ENCODE results near the gene ILKAP. TPM values are rescaled to one million over a fixed set of nuclear protein-coding genes. Genes with fewer than 3 reads are reported as not detected.
A peak's percentile ranks its signal among the peaks of the same experiment; 100 is the strongest.

Gene ILKAP
- total RNA-seq, 1 donor from 2014 or later: 19.6 TPM

DNA sequence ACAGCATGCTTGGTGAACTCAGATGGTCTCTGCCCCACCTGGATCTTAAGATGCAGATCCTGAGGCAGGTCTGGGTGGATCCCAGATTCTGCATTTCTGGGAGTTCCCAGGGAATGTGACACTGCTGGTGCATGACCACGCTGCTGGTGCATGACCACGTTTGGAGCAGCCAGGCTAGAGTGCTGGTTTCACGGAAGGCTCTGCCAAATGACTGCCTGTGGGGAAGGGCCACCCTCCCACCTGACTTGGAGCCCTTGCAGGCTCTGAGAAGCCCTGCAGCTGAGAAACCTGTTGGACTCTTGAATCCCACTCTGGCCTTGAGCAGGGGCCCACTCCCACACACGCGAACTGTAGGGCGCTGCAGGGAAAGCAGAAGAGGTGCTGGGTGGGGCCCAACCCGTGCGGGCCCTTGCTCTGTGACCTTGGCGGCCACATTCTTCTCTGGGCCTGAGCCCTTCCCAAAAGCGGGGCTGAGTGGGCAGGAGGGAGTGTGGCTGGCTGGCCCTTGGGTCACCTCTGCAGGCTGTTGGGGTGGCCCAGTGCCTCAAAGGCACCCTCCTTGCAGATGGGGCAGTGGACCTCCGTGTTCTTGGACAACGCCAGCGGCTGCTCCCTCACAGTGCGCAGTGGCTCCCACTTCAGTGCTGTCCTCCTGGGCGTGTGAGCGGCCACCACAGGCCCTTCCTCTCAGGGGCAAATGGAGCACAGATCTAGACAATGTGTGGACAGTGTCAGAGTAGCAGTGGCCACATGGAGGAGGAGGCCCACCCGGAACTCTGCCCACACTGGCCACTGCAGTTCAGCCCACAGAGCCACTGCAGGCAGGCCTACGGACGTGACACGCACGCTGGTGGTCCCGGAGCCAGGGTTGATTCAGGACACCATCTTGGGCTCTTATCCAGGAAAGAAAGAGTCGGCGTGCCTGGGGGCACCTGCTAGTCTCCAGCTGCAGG lies 36.8 kb downstream of the ILKAP start:
- no peak for DNase-seq (ENCODE audit: low read depth in 2 of 2)

DNA sequence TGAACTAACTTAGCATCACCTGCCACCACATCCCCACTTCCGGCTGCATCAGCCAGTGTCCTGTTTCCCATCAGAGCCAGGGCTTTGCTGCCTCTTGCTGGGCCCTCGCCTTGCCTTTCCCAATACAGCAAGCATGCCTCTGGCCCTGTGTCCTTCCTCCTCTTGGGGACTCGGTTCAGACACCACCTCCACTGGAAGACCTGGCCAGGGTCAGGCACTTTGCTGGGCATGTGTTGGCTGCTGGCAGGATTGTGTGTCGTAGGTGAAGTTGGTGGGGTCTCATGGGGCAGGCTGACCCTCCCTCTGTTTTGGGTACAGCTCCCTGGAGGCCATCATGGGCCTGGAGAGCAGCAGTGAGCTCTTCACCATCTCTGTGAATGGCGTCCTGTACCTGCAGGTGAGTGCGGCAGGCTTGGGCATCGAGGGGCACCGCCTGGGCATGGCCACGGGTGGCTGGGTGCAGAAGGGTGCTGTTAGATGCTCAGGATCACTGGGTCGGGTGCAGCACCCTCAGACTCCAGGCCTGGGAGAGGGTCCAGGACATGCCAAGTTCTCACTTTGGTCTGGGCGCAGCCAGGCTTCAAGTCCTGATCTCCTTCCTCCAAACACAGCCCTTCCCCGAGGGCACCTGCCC lies 38.1 kb downstream of the ILKAP start:
- no peak for DNase-seq (ENCODE audit: low read depth in 2 of 2)

DNA sequence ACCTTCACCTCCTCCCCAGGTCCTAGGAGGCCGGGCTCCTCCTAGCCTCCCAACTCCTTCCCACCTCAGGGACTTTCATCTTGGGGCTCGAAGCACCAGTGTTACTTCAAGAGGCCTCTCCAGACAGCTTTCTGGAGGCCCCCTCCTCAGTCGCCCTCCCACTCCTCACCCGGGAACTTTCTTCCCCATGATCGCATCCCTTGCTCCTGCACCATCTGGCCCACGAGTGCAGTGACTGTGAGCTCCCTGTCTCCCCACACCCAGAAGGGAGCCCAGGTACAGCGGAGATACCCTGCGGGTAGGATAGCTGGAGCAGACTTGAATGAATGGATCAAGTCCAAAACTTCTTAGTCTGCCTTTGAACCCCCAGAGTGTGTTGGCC lies 38.6 kb downstream of the ILKAP start:
- no peak for DNase-seq (ENCODE audit: low read depth in 2 of 2)

DNA sequence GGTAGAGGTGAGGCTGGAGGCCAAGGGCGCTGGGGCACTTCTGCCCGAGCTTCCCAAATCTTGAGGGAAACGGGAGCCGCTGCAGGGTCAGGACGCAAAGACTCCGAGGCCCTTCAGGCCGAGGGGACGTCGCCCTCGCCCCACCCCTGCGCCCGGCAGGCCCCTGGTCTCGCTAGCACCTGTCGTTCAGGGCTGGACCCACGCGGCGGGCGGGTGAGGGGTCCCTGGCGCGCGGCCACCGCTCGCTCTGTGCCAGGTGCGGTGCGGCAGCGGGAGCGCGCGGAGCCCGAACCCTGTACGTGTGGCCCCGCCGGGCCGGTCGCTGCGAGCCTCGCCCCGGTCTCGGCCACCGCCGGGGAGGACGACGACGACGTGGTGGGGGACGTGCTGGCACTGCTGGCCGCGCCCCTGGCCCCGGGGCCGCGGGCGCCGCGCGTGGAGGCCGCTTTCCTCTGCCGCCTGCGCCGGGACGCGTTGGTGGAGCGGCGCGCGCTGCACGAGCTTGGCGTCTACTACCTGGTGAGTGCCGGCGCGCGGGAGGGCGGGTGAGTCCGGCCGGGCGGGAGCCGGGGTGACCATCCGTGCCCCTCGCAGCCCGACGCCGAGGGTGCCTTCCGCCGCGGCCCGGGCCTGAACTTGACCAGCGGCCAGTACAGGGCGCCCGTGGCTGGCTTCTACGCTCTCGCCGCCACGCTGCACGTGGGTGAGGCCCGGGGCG lies 39.9 kb downstream of the ILKAP start:
- DNase-seq (ENCODE audit: low read depth in 2 of 2): peak in 1 of 2 donors; percentile 30

DNA sequence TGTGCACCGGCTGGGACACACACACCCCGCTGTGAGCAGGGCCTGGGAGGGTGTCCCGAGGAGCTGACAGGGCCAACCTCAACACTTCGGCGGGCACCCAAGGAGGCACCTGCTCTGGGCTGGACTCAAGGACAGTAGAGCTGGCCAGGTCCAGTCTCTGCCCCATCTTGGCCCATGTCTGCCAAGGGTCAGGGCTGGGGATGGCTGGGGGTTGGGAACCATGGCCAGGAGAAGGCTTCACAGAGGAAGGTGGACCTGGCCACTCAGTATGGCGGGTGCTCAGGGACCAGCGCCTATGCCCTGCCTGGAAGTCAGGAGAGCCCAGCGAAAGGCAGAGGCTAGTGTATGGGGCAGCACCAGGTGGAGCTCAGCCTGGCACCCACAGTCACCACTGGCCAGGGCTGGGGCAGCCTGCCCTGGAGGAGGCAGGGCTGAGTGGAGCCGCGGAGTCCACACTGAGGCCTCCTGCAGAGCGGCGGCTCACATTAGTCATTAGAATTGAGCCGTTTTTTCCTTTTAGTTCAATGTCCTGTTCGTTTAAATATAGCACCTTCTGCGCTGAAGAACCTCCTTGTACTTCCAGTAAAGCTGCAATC lies 40.6 kb downstream of the ILKAP start:
- DNase-seq (ENCODE audit: low read depth in 2 of 2): no peak

DNA sequence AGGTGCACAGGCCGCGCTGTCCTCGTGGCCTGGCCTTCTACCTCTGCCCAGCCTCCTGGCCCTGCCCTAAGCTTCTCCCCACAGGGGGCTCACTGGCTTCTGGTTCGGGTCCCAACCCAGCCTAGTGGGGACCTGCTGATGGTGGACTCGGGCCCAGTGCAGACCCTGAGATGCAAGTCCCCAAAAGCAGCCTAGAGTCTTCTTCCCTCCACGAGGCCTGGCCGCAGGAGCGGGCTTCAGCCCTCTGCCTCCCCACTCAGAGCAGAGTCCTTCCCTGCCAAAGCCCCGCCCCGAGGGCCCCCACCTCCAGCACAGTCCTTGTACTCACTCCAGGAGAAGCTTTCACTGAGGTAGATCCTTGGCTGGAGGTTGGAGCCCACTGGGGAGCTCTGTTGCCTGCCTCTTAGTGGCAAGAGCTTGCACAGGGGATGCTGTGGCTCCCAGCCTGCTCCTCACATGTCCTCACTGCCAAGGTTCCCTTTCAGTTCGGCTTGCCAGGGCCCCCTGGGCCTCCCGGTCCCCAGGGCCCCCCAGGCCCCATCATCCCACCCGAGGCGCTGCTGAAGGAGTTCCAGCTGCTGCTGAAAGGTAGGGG lies 41.1 kb downstream of the ILKAP start:
- DNase-seq (ENCODE audit: low read depth in 2 of 2): no peak

DNA sequence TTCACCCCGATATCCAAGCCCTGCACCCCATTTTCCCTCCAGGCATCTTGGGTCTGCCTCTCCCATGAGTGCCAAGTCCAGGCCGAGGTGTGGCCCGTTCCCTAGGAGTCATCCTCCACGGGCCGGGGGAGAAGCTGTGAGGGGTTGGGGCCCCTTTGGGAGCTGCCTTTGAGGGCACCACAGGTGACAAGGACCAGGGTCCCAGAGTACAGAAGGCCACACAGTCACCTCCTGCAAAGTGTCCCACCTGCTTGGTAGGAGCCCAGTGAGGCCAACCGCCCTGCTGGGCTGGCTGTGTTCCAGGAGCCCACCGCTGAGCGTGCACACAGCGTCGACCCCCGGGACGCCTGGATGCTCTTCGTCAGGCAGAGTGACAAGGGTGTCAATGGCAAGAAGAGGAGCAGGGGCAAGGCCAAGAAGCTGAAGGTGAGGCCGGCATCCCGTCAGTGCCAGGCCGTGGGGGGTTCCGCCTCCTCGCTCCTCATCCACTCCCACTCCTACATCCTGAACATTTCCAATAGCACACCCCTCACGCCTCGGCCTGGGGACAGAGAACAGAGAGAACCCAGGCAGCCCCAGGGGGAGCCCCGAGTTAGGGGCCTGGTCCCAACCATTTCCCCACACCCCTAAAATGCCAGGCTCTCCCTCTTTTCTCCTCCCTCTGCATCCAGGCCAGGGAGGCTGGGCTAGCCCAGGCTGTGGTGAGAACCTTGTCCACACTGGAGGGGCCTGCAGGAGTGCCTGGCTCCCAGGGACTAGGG lies 42.0 kb downstream of the ILKAP start:
- DNase-seq (ENCODE audit: low read depth in 2 of 2): no peak

DNA sequence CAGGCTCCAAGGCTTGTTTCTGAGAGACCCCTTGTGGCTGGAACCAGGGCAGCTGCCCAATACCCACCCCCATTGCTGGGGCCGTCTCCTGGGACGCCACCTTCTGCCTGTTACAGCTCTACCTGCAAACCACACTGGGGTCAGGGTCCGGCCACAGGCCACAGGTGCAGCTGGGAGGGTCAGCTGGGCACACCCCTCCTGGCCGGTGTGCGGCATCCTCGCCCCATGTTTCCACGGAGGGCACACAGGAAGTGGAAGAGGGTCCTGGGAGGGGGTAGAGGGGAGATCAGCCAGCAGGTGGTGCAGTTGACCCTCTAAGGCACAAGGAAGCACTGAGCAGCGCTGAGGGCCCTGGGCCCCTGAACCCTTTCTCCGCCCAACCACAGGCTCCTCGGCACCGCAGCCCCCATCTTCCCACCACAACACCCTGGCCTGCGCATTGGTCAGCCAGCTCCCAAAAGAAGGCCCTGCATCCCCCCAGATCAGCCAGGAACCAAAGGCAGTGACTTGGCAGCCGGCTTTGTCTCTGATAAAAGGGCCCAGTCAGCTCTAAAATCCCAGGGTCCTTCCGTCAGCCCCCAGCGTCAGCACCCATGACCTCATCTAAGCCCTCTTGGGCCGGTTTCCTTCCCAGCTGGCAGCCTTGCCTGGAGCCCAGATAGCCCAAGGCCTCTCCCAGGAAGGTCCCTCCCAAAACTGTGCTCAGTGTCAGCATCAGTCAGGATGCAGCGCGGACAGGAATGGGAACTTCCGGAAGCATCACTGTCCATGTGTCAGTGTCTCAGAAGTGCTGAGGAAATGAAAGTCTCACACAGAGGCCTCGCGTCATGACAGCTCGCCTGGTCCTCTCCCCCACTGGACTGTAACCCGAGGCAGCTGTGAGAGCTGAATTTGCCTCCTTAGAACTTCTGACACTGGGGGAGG lies 43.0 kb downstream of the ILKAP start:
- peak in 1 of 2 donors; percentile 71 for DNase-seq (ENCODE audit: low read depth in 2 of 2)

DNA sequence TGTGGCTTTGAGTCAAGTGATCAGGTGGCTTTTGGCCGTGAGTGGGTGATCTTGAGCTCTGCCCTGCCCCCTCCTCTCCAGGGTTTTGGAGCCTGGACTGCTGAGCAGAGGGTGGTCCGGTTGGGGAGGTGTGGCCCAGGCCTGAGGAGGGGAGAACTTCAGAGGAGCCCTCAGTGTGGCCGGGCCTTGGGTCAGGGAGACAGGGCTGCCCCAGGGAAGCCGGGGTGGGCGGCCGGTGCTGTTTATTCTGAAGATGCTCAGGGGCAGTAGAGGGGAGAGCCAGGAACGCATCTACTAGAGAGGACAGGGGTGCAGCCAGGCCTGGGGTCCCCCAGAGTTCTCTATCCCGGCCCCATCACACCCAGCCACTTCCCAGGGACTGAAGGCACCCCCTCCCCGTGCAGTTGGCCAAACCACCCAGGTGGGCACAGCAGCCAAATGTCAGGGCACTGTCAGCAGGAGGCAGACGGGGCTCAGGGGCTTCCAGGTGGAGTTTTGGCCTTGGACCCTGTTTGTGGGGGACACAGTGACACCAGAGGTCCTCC lies 43.8 kb downstream of the ILKAP start:
- DNase-seq (ENCODE audit: low read depth in 2 of 2): no peak

DNA sequence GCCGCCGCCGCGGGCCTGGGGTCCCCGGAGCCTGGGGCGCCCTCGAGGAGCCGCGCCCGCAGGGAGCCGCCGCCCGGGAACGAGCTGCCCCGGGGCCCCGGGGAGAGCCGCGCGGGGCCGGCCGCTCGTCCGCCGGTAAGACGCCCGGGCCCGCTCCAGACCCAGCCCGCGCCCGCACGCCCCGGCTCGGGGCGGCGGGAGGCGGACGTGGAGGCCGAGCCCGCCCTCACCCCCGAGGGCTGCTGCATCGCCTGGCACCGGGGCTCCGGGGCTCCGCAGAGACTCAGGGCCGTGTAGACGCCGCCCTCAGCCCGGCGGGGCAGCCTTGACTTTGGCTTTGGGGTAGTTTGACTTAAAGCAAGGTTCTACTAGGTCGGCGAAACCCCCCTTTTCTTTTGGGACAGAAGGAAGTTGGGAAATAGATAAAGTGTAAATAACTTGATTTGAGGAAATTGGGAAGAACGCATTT lies 44.4 kb downstream of the ILKAP start:
- DNase-seq (ENCODE audit: low read depth in 2 of 2): no peak

DNA sequence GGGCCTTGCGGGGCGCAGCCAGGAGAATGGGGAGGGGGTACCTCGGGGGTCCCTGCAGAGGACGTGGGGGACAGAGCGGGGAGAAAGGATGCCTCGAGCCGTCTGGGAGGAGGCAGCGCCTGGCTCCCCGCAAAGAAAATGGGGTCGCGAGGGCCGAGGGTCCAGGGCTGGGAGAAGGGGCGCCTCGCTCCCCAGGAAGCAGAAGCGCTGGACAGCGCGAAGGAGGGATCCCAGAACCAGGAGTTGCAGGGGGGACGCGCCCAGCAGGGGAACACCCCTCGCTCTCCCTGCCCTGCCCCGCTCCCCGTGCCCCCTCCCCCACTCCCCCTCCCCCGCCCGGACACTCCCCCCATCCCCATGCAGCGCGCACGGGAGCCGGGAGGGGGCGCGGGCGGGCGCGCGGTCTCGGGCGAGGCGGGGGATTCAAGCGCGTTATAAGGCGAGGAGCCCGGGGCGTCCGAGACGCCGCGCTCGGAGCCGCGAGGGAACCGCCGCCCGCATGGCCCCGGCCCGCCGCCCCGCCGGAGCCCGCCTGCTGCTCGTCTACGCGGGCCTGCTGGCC lies 44.9 kb downstream of the ILKAP start, which contains the start of gene ERFE:
Gene ERFE (plus strand): TSS at position 462 of the 562 bp plus-strand sequence. CDS start 38 bp downstream, at position 500.
- DNase-seq (ENCODE audit: low read depth in 2 of 2): peak; percentile 36 to 48

DNA sequence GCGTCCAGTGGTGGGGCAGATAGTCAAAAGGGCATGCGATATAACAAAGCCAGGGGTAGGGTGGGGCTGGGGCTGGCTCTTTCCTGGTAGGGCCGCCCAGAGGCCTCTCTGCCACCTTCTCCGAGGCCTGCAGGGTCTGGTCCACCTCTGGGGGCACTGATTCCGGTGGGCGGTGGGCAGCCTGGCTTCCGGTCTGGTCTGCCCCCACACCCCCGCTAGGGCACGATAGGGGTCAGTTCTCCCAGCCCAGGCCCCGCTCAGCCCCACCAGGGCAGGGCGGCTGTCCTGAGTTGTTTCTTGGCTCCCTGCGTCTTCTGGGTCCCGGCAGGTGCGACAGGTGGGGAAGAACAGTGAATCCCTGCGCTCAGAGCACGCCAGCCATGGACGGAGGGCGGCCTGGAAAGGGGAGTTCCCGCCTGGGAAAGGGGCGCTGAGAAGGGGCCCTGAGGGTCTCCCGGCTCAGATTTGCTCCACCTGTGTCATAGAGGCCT lies 45.4 kb downstream of the ILKAP start:
- DNase-seq (ENCODE audit: low read depth in 2 of 2): no peak

DNA sequence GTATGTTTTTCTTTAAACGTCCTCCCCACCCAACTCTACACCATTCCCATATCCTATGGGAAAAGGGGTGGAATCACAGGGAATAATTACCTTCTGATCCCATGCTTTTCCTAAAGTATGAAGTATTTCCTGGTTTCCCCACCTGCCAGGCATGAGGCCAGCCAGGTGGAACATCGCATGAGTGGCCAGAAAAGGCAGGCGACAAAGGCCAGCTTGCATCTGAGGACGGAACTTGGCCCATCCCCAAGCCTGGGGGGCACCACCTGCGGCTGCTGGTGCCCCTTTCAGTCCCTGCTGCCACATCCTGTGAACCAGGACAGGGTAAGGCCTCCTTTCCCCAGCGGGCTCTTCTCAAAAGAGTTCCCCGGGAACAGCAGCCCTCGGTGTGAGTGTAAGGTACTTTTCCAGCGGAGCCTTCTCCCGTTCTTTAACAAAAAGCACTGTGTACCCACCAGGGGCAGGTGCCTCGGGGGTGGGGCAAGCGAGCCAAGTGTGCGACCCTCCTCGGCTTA lies 45.9 kb downstream of the ILKAP start:
- no peak for DNase-seq (ENCODE audit: low read depth in 2 of 2)

DNA sequence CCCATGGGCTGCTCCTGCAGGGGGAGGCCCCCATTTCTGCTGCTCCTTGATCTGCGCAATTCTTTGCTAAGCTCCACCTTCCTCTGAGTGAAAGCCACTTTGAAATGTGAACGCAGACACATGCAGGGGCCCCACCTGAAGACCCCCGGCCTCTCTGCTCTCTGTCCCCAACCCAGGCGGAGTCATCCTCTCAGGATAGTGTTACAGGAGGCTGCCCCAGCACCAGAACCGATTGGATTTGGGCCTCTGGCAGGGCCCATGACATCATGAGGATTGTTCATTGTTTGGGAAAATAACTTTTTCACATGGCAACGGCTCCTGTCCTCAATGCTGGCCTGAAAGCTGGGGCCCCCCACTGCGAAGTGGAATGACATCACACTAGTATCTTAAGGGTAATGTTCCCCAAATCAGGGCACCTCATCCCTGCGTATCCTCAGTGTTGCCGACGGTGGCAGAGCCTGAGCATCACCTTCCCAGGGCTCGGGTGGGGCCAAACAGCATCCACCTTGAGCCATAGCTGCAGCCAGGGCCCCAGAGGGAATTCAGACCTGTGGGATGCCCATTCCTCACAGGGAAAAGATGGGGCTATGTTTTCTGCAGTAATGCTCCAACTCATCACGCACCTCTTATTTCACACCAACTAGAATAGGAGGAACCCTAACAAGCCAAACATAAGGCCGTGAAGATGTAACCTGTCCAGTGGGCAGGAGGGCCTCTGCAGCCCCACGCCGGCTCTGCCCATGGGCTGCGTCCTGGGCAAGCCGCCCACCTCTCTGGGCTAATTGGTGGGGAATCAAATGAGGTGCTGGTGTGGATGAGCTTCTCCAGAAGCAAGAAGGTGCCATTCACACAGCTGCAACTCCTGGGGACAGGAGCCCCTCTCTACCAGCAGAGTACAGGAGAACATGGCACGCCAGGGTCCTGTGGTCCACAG lies 47.5 kb downstream of the ILKAP start:
- DNase-seq (ENCODE audit: low read depth in 2 of 2): no peak

DNA sequence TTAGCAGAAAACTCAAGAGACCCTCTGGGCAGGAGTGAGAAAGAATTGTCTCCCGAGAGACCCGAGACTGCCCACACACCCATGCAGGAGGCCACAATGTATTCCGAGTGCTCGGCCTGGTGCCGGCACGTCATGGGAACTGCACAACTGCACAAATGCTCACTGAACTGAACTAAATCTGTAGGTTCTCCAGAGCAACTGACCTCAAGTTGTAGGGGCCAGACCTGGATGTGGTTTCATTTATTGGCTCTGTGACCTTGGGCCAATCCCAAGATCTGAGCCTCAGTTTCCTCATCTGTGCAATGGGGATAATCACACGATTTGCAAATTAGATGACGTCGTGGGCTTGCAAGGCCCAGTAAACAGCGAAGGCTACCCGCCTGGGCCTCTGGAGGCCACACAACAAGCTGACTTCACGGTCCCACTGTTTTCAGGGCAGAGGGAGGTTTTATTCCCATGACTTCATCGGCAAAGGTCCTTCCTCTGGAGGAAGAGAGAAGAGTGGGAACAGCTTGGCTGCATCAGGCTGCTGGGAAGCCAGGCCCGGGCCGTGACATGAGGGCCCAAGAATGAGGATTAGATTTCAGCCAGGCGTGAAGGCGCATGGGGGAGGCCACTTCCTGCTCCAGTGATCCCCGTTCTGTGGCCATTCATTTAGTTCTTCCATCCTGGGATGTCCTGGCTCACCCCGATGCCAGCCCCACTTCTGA lies 48.3 kb downstream of the ILKAP start:
- DNase-seq (ENCODE audit: low read depth in 2 of 2): no peak

DNA sequence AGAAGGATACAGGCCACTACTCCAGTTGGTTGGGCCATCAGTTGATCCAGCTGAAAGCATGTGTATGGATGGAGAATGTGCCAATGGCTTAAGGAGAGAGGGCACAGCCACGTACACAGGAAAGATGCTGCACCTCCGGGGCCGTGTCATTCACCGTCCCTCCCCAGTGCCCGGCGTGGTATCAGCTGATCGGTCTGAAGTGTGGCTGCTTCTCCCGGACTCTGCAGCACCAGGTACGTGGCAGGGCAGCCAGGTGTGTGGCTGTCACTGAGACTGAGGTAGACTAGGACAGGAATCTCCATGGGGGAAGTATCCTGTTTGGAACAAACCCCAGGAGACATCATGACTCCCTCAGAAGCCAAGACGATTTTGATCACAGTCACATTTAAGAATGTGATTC lies 48.9 kb downstream of the ILKAP start:
- DNase-seq (ENCODE audit: low read depth in 2 of 2): no peak

Data from lung microvascular endothelial cell (primary cell).